HEK293 (cell line): ENCODE data around the gene BAG5.

Source experiments
- KLF10 ChIP-seq: fragments of 450-650 bp; IDR thresholded peaks from 2 replicates; pipeline ENCODE4 v1.5.1; 2018; ENCODE audit warnings: missing biosample characterization, mild to moderate bottlenecking, missing genetic modification characterization
- SCRT2 ChIP-seq: fragments of 450-650 bp; formaldehyde crosslinking; IDR thresholded peaks from 2 replicates; pipeline ENCODE4 v1.5.1; 2016; ENCODE audit warnings: missing biosample characterization, missing genetic modification characterization
- SP2 ChIP-seq: fragments of 450-650 bp; formaldehyde crosslinking; IDR thresholded peaks from 2 replicates; pipeline ENCODE4 v1.5.1; 2016; ENCODE audit warnings: missing biosample characterization, missing genetic modification characterization
- SP3 ChIP-seq: fragments of 450-650 bp; formaldehyde crosslinking; IDR thresholded peaks from 2 replicates; pipeline ENCODE4 v1.5.1; 2016; ENCODE audit warnings: missing biosample characterization, missing genetic modification characterization
- ZBTB1 ChIP-seq: fragments of 450-650 bp; formaldehyde crosslinking; IDR thresholded peaks from 2 replicates; pipeline ENCODE4 v1.5.1; 2016; ENCODE audit warnings: missing biosample characterization, missing genetic modification characterization
- ZBTB17 ChIP-seq: fragments of 450-650 bp; formaldehyde crosslinking; IDR thresholded peaks from 2 replicates; pipeline ENCODE4 v1.5.1; 2016; ENCODE audit warnings: missing biosample characterization, missing genetic modification characterization
- ZBTB20 ChIP-seq: fragments of 450-650 bp; formaldehyde crosslinking; IDR thresholded peaks from 2 replicates; pipeline ENCODE4 v1.5.1; 2016; ENCODE audit warnings: missing biosample characterization, missing genetic modification characterization
- ZFP3 ChIP-seq: fragments of 450-650 bp; formaldehyde crosslinking; IDR thresholded peaks from 2 replicates; pipeline ENCODE4 v1.5.1; 2016; ENCODE audit warnings: low read depth, missing biosample characterization, missing genetic modification characterization
- ZFP41 ChIP-seq: fragments of 450-650 bp; formaldehyde crosslinking; IDR thresholded peaks from 2 replicates; pipeline ENCODE4 v1.5.1; 2016; ENCODE audit warnings: missing biosample characterization, missing genetic modification characterization, borderline replicate concordance
- ZNF169 ChIP-seq: fragments of 450-650 bp; formaldehyde crosslinking; IDR thresholded peaks from 2 replicates; pipeline ENCODE4 v1.5.1; 2016; ENCODE audit warnings: missing biosample characterization, missing genetic modification characterization
- ZNF175 ChIP-seq: fragments of 450-650 bp; formaldehyde crosslinking; IDR thresholded peaks from 2 replicates; pipeline ENCODE4 v1.5.1; 2016; ENCODE audit warnings: missing biosample characterization, missing genetic modification characterization
- ZNF202 ChIP-seq: fragments of 450-650 bp; formaldehyde crosslinking; IDR thresholded peaks from 2 replicates; pipeline ENCODE4 v1.5.1; 2016; ENCODE audit warnings: missing biosample characterization, missing genetic modification characterization, borderline replicate concordance
- ZNF350 ChIP-seq: fragments of 450-650 bp; formaldehyde crosslinking; IDR thresholded peaks from 2 replicates; pipeline ENCODE4 v1.5.0; 2017; ENCODE audit warnings: missing biosample characterization, mild to moderate bottlenecking, missing genetic modification characterization
- ZNF354C ChIP-seq: fragments of 450-650 bp; formaldehyde crosslinking; IDR thresholded peaks from 2 replicates; pipeline ENCODE4 v1.5.1; 2016; ENCODE audit warnings: missing biosample characterization, missing genetic modification characterization, low read depth, borderline replicate concordance
- ZNF366 ChIP-seq: fragments of 450-650 bp; formaldehyde crosslinking; conservative IDR thresholded peaks from 2 replicates; pipeline ENCODE4 v1.5.1; 2016; ENCODE audit warnings: missing biosample characterization, missing genetic modification characterization
- ZNF391 ChIP-seq: fragments of 450-650 bp; formaldehyde crosslinking; IDR thresholded peaks from 2 replicates; pipeline ENCODE4 v1.5.1; 2016; ENCODE audit warnings: low read depth, missing biosample characterization, missing genetic modification characterization, borderline replicate concordance
- ZNF521 ChIP-seq: fragments of 450-650 bp; formaldehyde crosslinking; IDR thresholded peaks from 2 replicates; pipeline ENCODE4 v1.5.1; 2017; ENCODE audit warnings: missing biosample characterization, mild to moderate bottlenecking, missing genetic modification characterization
- ZNF624 ChIP-seq: fragments of 450-650 bp; formaldehyde crosslinking; IDR thresholded peaks from 2 replicates; pipeline ENCODE4 v1.5.1; 2017; ENCODE audit warnings: missing biosample characterization, missing genetic modification characterization
- TF ChIP-seq, protein P1 (sequence below): fragments of 450-650 bp; formaldehyde crosslinking; conservative IDR thresholded peaks from 2 replicates; pipeline ENCODE4 v1.5.1; 2016; ENCODE audit warnings: low read depth, missing biosample characterization, missing genetic modification characterization
- TF ChIP-seq, protein P2 (sequence below): fragments of 450-650 bp; formaldehyde crosslinking; IDR thresholded peaks from 2 replicates; pipeline ENCODE4 v1.5.1; 2017; ENCODE audit warnings: missing biosample characterization, missing genetic modification characterization
- TF ChIP-seq, protein P3 (sequence below): fragments of 450-650 bp; formaldehyde crosslinking; IDR thresholded peaks from 2 replicates; pipeline ENCODE4 v1.5.1; 2016; ENCODE audit warnings: missing biosample characterization, missing genetic modification characterization
- TF ChIP-seq, protein P4 (sequence below): IDR thresholded peaks from 2 replicates; pipeline ENCODE4 v1.6.1; 2011; ENCODE audit warnings: mild to moderate bottlenecking, low read depth, low read length, borderline replicate concordance
- TF ChIP-seq, protein P5 (sequence below): fragments of 450-650 bp; formaldehyde crosslinking; IDR thresholded peaks from 2 replicates; pipeline ENCODE4 v1.5.1; 2016; ENCODE audit warnings: missing biosample characterization, missing genetic modification characterization
- TF ChIP-seq, protein P6 (sequence below): fragments of 450-650 bp; formaldehyde crosslinking; IDR thresholded peaks from 2 replicates; pipeline ENCODE4 v1.5.1; 2016; ENCODE audit warnings: missing biosample characterization, missing genetic modification characterization

The BAG5 gene

DNA sequence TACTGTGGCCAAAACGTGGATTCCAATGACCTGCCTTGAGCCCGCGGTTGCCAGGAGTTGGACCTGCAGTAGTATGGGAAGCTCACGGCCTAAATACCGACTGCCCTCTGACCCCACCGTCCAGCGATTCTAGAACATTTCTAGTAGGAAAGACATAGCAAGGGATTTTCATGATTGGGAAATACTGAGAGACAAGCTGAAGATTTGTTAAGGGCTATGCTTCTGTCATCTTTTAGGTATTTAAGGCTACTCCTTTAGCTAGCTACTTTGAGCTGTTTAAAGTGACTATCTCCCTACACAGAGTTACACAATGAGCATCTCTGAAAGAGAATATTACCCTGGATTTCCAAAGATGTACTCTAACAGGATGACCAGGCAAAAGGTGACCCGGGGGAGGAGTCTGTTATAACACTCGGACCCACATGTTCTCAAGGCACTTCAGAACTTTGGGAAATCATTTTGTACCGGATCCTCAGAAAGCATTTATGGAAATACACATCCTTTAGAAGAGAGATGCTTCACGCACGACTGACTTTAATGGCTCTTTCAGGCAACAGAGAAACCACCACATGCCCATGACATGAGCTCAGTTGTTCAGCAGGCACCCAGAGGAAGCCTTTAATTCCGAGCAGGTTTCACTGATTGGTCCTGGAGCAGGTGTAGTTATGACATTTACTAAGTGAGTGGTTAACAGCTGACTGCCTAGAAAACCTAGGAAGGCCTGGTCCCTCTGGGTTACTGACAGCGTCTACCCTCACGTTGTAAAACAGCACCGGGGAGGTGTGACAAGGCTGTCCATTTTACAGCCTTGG is 4.2 kb downstream of the BAG5 start (continued):
- TF ChIP-seq, protein P1, sequence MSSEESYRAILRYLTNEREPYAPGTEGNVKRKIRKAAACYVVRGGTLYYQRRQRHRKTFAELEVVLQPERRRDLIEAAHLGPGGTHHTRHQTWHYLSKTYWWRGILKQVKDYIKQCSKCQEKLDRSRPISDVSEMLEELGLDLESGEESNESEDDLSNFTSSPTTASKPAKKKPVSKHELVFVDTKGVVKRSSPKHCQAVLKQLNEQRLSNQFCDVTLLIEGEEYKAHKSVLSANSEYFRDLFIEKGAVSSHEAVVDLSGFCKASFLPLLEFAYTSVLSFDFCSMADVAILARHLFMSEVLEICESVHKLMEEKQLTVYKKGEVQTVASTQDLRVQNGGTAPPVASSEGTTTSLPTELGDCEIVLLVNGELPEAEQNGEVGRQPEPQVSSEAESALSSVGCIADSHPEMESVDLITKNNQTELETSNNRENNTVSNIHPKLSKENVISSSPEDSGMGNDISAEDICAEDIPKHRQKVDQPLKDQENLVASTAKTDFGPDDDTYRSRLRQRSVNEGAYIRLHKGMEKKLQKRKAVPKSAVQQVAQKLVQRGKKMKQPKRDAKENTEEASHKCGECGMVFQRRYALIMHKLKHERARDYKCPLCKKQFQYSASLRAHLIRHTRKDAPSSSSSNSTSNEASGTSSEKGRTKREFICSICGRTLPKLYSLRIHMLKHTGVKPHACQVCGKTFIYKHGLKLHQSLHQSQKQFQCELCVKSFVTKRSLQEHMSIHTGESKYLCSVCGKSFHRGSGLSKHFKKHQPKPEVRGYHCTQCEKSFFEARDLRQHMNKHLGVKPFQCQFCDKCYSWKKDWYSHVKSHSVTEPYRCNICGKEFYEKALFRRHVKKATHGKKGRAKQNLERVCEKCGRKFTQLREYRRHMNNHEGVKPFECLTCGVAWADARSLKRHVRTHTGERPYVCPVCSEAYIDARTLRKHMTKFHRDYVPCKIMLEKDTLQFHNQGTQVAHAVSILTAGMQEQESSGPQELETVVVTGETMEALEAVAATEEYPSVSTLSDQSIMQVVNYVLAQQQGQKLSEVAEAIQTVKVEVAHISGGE (tag by site-specific recombination) = no peak
- TF ChIP-seq ZNF350 (tag by site-specific recombination) (no peak), ZNF202 (tag by site-specific recombination) (no peak), ZNF354C (tag by site-specific recombination) (no peak), ZFP41 (tag by site-specific recombination) (no peak), ZNF391 (tag by site-specific recombination) (peak; percentile 70; the same call in 1 of the 2 replicates), ZNF521 (no peak), SP3 (peak; percentile 29; the same call in 1 of the 2 replicates), ZNF624 (tag by site-specific recombination) (no peak), SP2 (tag by site-specific recombination) (peak; percentile 71), ZFP3 (tag by site-specific recombination) (no peak), ZBTB17 (tag by site-specific recombination) (peak; percentile 94), KLF10 (tag by site-specific recombination) (peak; percentile 96), ZBTB1 (tag by site-specific recombination) (no peak), ZNF175 (tag by site-specific recombination) (no peak), ZNF366 (peak; percentile 98), ZBTB20 (tag by site-specific recombination) (peak; percentile 59; the same call in 1 of the 2 replicates), ZNF169 (no peak), SCRT2 (tag by site-specific recombination) (peak; percentile 62)
- TF ChIP-seq, protein P2, sequence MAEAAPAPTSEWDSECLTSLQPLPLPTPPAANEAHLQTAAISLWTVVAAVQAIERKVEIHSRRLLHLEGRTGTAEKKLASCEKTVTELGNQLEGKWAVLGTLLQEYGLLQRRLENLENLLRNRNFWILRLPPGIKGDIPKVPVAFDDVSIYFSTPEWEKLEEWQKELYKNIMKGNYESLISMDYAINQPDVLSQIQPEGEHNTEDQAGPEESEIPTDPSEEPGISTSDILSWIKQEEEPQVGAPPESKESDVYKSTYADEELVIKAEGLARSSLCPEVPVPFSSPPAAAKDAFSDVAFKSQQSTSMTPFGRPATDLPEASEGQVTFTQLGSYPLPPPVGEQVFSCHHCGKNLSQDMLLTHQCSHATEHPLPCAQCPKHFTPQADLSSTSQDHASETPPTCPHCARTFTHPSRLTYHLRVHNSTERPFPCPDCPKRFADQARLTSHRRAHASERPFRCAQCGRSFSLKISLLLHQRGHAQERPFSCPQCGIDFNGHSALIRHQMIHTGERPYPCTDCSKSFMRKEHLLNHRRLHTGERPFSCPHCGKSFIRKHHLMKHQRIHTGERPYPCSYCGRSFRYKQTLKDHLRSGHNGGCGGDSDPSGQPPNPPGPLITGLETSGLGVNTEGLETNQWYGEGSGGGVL = peak; percentile 44; the same call in 1 of the 2 replicates
- TF ChIP-seq, protein P3, sequence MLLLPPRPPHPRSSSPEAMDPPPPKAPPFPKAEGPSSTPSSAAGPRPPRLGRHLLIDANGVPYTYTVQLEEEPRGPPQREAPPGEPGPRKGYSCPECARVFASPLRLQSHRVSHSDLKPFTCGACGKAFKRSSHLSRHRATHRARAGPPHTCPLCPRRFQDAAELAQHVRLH = peak; percentile 69; the same call in 1 of the 2 replicates
- TF ChIP-seq, protein P4, sequence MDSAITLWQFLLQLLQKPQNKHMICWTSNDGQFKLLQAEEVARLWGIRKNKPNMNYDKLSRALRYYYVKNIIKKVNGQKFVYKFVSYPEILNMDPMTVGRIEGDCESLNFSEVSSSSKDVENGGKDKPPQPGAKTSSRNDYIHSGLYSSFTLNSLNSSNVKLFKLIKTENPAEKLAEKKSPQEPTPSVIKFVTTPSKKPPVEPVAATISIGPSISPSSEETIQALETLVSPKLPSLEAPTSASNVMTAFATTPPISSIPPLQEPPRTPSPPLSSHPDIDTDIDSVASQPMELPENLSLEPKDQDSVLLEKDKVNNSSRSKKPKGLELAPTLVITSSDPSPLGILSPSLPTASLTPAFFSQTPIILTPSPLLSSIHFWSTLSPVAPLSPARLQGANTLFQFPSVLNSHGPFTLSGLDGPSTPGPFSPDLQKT = no peak
- TF ChIP-seq, protein P5, sequence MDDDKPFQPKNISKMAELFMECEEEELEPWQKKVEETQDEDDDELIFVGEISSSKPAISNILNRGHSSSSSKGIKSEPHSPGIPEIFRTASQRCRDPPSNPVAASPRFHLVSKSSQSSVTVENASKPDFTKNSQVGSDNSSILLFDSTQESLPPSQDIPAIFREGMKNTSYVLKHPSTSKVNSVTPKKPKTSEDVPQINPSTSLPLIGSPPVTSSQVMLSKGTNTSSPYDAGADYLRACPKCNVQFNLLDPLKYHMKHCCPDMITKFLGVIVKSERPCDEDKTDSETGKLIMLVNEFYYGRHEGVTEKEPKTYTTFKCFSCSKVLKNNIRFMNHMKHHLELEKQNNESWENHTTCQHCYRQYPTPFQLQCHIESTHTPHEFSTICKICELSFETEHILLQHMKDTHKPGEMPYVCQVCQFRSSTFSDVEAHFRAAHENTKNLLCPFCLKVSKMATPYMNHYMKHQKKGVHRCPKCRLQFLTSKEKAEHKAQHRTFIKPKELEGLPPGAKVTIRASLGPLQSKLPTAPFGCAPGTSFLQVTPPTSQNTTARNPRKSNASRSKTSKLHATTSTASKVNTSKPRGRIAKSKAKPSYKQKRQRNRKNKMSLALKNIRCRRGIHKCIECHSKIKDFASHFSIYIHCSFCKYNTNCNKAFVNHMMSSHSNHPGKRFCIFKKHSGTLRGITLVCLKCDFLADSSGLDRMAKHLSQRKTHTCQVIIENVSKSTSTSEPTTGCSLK (tag by site-specific recombination) = no peak
- TF ChIP-seq, protein P6, sequence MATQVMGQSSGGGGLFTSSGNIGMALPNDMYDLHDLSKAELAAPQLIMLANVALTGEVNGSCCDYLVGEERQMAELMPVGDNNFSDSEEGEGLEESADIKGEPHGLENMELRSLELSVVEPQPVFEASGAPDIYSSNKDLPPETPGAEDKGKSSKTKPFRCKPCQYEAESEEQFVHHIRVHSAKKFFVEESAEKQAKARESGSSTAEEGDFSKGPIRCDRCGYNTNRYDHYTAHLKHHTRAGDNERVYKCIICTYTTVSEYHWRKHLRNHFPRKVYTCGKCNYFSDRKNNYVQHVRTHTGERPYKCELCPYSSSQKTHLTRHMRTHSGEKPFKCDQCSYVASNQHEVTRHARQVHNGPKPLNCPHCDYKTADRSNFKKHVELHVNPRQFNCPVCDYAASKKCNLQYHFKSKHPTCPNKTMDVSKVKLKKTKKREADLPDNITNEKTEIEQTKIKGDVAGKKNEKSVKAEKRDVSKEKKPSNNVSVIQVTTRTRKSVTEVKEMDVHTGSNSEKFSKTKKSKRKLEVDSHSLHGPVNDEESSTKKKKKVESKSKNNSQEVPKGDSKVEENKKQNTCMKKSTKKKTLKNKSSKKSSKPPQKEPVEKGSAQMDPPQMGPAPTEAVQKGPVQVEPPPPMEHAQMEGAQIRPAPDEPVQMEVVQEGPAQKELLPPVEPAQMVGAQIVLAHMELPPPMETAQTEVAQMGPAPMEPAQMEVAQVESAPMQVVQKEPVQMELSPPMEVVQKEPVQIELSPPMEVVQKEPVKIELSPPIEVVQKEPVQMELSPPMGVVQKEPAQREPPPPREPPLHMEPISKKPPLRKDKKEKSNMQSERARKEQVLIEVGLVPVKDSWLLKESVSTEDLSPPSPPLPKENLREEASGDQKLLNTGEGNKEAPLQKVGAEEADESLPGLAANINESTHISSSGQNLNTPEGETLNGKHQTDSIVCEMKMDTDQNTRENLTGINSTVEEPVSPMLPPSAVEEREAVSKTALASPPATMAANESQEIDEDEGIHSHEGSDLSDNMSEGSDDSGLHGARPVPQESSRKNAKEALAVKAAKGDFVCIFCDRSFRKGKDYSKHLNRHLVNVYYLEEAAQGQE (tag by site-specific recombination) = no peak
